NCI-H1436 (cell line): Measurements from ENCODE around the gene NKAIN4.

ENCODE experiments used
- DNase-seq: peaks from one replicate; lab custom pipeline; 2025; lab: John Stamatoyannopoulos, UW

The NKAIN4 gene

GRCh38 chr20:63288581-63289251 lies 34.5 kb upstream of the NKAIN4 start:
- no peak for DNase-seq

GRCh38 chr20:63287697-63288580 lies 33.7 kb upstream of the NKAIN4 start:
- DNase-seq: no peak

- DNase-seq: no peak
Observed at GRCh38 chr20:63286781-63287696, 32.8 kb upstream of the NKAIN4 start.

- DNase-seq: no peak
Observed at GRCh38 chr20:63285636-63286615, 31.7 kb upstream of the NKAIN4 start.

GRCh38 chr20:63284981-63285524 lies 30.8 kb upstream of the NKAIN4 start:
- no peak for DNase-seq

GRCh38 chr20:63284544-63284949 lies 30.3 kb upstream of the NKAIN4 start:
- no peak for DNase-seq

GRCh38 chr20:63284083-63284440 lies 29.8 kb upstream of the NKAIN4 start:
- no peak for DNase-seq

GRCh38 chr20:63283397-63284082 lies 29.3 kb upstream of the NKAIN4 start:
- no peak for DNase-seq

- no peak for DNase-seq
Observed at GRCh38 chr20:63282946-63283345, 28.7 kb upstream of the NKAIN4 start.

GRCh38 chr20:63281742-63282665 lies 27.7 kb upstream of the NKAIN4 start:
- DNase-seq: no peak

GRCh38 chr20:63280929-63281545 lies 26.8 kb upstream of the NKAIN4 start:
- no peak for DNase-seq

- no peak for DNase-seq
Observed at GRCh38 chr20:63280371-63280770, 26.1 kb upstream of the NKAIN4 start.

GRCh38 chr20:63279931-63280330 lies 25.7 kb upstream of the NKAIN4 start:
- no peak for DNase-seq

- DNase-seq: no peak
Observed at GRCh38 chr20:63278661-63279060, 24.4 kb upstream of the NKAIN4 start.

- DNase-seq: no peak
Observed at GRCh38 chr20:63277466-63278272, 23.4 kb upstream of the NKAIN4 start.

GRCh38 chr20:63276956-63277355 lies 22.7 kb upstream of the NKAIN4 start:
- DNase-seq: no peak

- DNase-seq: no peak
Observed at GRCh38 chr20:63275825-63276224, 21.6 kb upstream of the NKAIN4 start.
